ENCODE measurements around the gene EPN1. TPM values are rescaled to one million over a fixed set of nuclear protein-coding genes. Genes with fewer than 3 reads are reported as not detected.

The EPN1 gene
- total and polyA plus RNA-seq, 8 donors = 67.7 to 120 (median 95.1) TPM

DNA sequence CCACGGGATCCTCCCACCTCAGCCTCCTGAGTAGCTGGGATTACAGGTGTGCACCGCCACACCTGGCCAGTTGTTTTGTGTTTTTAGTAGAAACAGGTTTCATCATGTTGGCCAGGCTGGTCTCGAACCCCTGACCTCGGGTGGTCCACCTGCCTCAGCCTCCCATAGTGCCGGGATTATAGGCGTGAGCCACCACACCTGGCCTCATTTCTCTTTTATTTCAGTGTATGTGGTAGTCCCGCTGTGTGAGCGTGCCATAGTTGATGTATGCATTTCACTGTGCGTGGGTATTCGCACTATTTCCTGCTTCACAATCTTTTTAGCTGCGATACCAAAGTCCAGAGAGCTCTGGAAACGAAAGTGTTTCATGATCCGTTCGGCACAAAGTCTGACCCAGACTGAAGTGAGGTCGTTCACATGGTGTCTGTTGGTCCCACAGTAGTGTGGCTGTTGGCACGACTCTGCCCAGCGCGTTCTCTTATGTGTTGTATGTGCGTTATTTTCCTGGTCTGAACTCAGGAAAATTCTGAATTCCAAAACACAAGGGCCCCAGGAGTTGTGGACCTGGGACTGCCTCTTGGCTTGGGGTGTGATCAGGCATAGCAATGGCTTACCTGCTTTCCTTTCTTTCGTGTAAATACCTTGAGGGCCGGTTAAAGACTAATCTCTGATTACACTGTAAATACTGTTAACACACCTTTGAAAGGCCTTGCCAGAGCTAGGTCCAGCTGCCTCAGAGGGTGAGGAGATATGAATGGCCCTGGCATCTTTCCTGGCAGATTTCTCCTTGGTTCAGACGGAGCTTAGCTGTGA lies 8.6 kb downstream of the EPN1 start:
- Histone ChIP-seq H3K9me3 (no peaks in the 10 kb centered on the region), H3K27ac (peak overlapping the region in 1 of 2 donors; percentile 57), H3K36me3 (peaks cover 0 to 100% of the 10 kb centered on the region in 2 donors), H3K4me1 (peaks cover 0 to 43% of the 10 kb centered on the region in 2 donors), H3K27me3 (no peaks in the 10 kb centered on the region), H3K4me3 (no peak overlapping the region)
- DNase-seq (peak in 3 of 4 donors; percentile 25 to 68 (median 54)), ATAC-seq (peak; percentile 95)
- intact Hi-C loops (cut with DNase I) = no loop called here
- TF ChIP-seq, protein P1, sequence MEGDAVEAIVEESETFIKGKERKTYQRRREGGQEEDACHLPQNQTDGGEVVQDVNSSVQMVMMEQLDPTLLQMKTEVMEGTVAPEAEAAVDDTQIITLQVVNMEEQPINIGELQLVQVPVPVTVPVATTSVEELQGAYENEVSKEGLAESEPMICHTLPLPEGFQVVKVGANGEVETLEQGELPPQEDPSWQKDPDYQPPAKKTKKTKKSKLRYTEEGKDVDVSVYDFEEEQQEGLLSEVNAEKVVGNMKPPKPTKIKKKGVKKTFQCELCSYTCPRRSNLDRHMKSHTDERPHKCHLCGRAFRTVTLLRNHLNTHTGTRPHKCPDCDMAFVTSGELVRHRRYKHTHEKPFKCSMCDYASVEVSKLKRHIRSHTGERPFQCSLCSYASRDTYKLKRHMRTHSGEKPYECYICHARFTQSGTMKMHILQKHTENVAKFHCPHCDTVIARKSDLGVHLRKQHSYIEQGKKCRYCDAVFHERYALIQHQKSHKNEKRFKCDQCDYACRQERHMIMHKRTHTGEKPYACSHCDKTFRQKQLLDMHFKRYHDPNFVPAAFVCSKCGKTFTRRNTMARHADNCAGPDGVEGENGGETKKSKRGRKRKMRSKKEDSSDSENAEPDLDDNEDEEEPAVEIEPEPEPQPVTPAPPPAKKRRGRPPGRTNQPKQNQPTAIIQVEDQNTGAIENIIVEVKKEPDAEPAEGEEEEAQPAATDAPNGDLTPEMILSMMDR (IDR thresholded peaks at IDR 0.05) = no peak

DNA sequence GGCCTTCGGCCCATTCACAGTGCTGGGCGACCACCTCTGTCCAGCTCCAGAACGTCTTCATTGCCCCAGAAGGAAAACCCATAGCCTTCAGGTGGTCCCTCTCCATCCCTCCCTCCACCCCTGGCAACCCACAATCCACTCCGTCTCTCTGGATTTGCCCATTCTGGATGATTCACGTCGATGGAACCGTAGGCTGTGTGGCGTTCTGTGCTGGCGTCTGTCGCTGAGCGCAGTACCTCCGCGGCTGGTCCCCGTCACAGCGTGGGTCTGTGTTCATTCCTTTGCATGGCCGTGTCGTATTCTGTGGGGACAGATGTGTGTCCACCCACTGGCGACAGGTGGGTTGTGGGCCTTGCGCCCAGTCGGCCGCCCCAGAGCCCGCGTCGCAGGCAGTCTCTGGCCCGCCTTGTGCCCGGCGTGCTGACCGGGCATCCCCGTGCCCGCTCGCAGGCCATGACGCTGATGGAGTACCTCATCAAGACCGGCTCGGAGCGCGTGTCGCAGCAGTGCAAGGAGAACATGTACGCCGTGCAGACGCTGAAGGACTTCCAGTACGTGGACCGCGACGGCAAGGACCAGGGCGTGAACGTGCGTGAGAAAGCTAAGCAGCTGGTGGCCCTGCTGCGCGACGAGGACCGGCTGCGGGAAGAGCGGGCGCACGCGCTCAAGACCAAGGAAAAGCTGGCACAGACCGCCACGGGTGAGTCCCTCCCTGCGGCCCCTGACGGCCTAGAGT lies 10.1 kb downstream of the EPN1 start:
- Histone ChIP-seq H3K4me3 (no peak overlapping the region), H3K27me3 (no peaks in the 10 kb centered on the region), H3K27ac (no peak overlapping the region), H3K36me3 (peaks cover 0 to 100% of the 10 kb centered on the region in 2 donors), H3K4me1 (peaks cover 0 to 28% of the 10 kb centered on the region in 2 donors), H3K9me3 (no peaks in the 10 kb centered on the region)
- DNase-seq (peak in 1 of 4 donors; percentile 74), ATAC-seq (no peak)
- TF ChIP-seq, protein P1 (IDR thresholded peaks at IDR 0.05) = no peak
- intact Hi-C loops (cut with DNase I) = no loop called here

DNA sequence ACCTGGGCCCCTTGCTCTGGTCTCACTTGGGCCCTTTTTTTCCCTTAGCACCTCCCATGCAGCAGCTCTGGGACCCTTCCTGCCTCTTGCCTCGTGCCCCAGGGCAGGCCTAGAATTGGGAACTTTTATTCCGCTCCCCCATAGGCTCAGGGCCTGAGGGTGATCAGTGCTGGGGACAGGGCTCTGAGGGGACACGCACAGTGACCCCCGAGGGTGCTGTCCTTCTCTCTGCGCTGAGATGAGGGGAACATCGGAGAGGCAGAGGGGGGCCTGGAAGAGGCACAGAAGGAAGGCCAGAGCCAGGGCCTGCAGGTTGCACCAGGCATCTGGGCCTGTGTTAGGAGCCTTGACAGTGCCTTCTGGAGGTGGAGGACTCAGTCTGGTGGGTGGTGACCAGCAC lies 10.8 kb downstream of the EPN1 start:
- DNase-seq (no peak), ATAC-seq (no peak)
- intact Hi-C loops (cut with DNase I) = no loop called here
- peaks cover 0 to 21% of the 10 kb centered on the region in 2 donors for H3K4me1 ChIP-seq
- H3K9me3 ChIP-seq = no peaks in the 10 kb centered on the region
- H3K27me3 ChIP-seq = no peaks in the 10 kb centered on the region
- peaks cover 0 to 100% of the 10 kb centered on the region in 2 donors for H3K36me3 ChIP-seq
- H3K27ac ChIP-seq = no peak overlapping the region
- no peak overlapping the region for H3K4me3 ChIP-seq
- TF ChIP-seq, protein P1 (IDR thresholded peaks at IDR 0.05) = no peak

DNA sequence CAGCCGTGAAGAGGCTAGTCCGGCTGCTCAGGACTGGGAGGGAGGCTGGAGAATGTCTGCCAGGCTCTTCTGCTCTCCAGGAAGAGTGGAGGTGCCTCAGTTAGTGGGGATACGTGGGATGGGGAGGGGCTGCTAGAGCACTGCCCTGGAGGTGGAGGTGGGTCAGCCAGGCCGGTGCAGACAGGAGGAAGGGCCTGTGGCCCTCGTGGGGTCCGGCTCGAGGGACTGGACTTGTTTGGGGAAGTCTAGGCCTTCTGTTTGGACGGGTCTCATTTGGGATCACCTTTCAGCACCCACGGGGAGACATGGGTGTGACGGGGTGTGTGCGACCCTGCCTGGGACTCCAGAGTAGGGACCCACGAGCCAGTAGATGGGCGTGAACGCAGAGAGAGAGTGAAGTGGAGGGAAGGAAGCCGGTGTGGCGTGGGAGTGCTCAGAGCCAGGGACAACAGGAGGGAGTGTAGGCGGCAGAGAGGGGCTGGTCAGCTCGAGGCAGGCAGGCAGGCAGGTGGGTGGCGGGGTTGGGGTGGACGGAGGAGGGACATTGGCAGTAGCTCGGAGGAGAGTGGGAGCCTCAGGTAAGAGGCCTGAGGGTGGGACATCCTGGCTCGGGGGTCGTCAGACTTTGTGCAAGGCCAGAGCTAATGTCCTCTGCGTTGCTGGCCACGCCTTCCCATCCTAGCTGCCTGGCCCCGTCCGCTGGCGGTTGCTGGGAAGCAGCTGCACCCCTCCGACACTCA lies 11.5 kb downstream of the EPN1 start:
- H3K36me3 ChIP-seq = peaks cover 0 to 100% of the 10 kb centered on the region in 2 donors
- no peak overlapping the region for H3K27ac ChIP-seq
- H3K27me3 ChIP-seq = no peaks in the 10 kb centered on the region
- intact Hi-C loops (cut with DNase I) = no loop called here
- ATAC-seq (no peak), DNase-seq (peak in 2 of 4 donors; percentile 27 to 70)
- H3K9me3 ChIP-seq = no peaks in the 10 kb centered on the region
- H3K4me1 ChIP-seq = peaks cover 0 to 19% of the 10 kb centered on the region in 2 donors
- TF ChIP-seq, protein P1 (IDR thresholded peaks at IDR 0.05) = no peak
- H3K4me3 ChIP-seq = no peak overlapping the region

Measured in left lung (tissue), 10 donors.